ENCODE measurements around the gene MALRD1.

DNA sequence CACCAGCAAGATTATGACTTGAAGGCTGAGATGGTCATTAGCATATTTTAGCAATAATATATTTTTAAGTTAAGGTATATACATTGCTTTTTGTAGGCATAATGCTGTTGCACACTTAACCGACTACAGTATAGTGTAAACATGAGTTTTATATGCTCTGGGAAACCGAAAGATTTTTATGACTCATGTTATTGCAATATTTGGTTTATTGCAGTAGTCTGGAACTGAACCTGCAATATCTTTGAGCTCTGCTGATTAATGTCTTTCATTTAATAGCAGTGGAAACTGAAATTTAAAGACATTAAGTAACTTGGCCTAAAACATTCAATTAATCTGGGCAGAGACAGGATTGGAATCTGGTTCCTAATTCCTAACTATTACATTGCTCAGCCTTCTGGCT, 500.9 kb downstream of the MALRD1 start:
- TF ChIP-seq, protein P1, sequence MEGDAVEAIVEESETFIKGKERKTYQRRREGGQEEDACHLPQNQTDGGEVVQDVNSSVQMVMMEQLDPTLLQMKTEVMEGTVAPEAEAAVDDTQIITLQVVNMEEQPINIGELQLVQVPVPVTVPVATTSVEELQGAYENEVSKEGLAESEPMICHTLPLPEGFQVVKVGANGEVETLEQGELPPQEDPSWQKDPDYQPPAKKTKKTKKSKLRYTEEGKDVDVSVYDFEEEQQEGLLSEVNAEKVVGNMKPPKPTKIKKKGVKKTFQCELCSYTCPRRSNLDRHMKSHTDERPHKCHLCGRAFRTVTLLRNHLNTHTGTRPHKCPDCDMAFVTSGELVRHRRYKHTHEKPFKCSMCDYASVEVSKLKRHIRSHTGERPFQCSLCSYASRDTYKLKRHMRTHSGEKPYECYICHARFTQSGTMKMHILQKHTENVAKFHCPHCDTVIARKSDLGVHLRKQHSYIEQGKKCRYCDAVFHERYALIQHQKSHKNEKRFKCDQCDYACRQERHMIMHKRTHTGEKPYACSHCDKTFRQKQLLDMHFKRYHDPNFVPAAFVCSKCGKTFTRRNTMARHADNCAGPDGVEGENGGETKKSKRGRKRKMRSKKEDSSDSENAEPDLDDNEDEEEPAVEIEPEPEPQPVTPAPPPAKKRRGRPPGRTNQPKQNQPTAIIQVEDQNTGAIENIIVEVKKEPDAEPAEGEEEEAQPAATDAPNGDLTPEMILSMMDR (conservative IDR thresholded peaks at IDR 0.05 in 1 of 2, IDR thresholded peaks at IDR 0.05 in 1 of 2; ENCODE audit: extremely low read depth in 1 of 2, insufficient read depth in 1 of 2, low read depth in 1 of 2, low read length in 2 of 2): no peak
- no peak for TF ChIP-seq EZH2 (IDR thresholded peaks at IDR 0.05; ENCODE audit: borderline replicate concordance, low read length)
